IMR-90 (cell line): ENCODE measurements around the gene SINHCAF. TPM values are rescaled to one million over a fixed set of nuclear protein-coding genes. Genes with fewer than 3 reads are reported as not detected.

Experiments
- ATAC-seq: fragments of 200-7000 bp; cut with Tn5 transposase; 2 replicates; pipeline ENCODE4 v1.9.1; 2020; ENCODE audit warnings: low read depth, mild to moderate bottlenecking, moderate library complexity
- BruUV-seq: library from RNA; stranded (reverse); fragments of 400-500 nt; replicated peaks from 2 replicates; lab custom pipeline; 2021; lab: Mats Ljungman, UMichigan
- CTCF ChIA-PET: fragments of 300-600 bp; formaldehyde crosslinking; extraction: SDS; loops from one replicate; lab custom pipeline; 2021; ENCODE audit warnings: antibody characterized with exemption; lab: Yijun Ruan, JAX
- POLR2A ChIA-PET: fragments of 300-600 bp; sonication (Branson Sonifier 250); formaldehyde crosslinking; loops from one replicate; lab custom pipeline; 2022; ENCODE audit warnings: antibody characterized with exemption; ENCODE audit not compliant: unreplicated experiment; lab: Charles Lee
- DNase-seq: peaks from one replicate; pipeline ENCODE4 v3.0.0; 2013
- H2AFZ ChIP-seq: replicated peaks from 2 replicates; pipeline ENCODE3; 2013; ENCODE audit warnings: low read length, mild to moderate bottlenecking; ENCODE audit not compliant: poor library complexity
- H2AK5ac ChIP-seq: 2 replicates; pipeline ENCODE4 v1.6.1; 2013; ENCODE audit warnings: low read depth, low read length, inconsistent platforms
- H2AK9ac ChIP-seq: replicated peaks from 2 replicates; pipeline ENCODE3; 2013; ENCODE audit warnings: mild to moderate bottlenecking, low read depth, low read length, moderate library complexity; ENCODE audit not compliant: poor library complexity
- H2BK120ac ChIP-seq: 2 replicates; pipeline ENCODE4 v1.6.1; 2013; ENCODE audit warnings: low read depth, low read length, inconsistent platforms
- H2BK15ac ChIP-seq: 3 replicates; pipeline ENCODE4 v1.6.1; 2013; ENCODE audit warnings: low read depth, low read length, inconsistent platforms
- H2BK20ac ChIP-seq: 2 replicates; pipeline ENCODE4 v1.6.1; 2013; ENCODE audit warnings: low read depth, mild to moderate bottlenecking, inconsistent platforms, low read length, moderate library complexity
- H2BK5ac ChIP-seq: 2 replicates; pipeline ENCODE4 v1.6.1; 2013; ENCODE audit warnings: mild to moderate bottlenecking, low read depth, low read length, inconsistent platforms; ENCODE audit not compliant: poor library complexity, severe bottlenecking
- H3K14ac ChIP-seq: replicated peaks from 2 replicates; pipeline ENCODE4 v1.6.1; 2013; ENCODE audit warnings: low read depth, low read length, inconsistent platforms
- H3K18ac ChIP-seq: 2 replicates; pipeline ENCODE4 v1.6.1; 2013; ENCODE audit warnings: low read depth, low read length, control low read depth
- H3K23ac ChIP-seq: 2 replicates; pipeline ENCODE4 v1.6.1; 2013; ENCODE audit warnings: low read depth, low read length, inconsistent platforms
- H3K27ac ChIP-seq: 2 replicates; pipeline ENCODE4 v1.5.1; 2013; ENCODE audit warnings: mild to moderate bottlenecking, control low read depth, low read length; ENCODE audit not compliant: insufficient read depth
- H3K27me3 ChIP-seq: 2 replicates; pipeline ENCODE4 v1.6.1; 2013; ENCODE audit warnings: low read length; ENCODE audit not compliant: control insufficient read depth, insufficient read depth
- H3K36me3 ChIP-seq: 2 replicates; pipeline ENCODE4 v1.6.1; 2013; ENCODE audit warnings: low read length, mixed read lengths; ENCODE audit not compliant: control insufficient read depth, insufficient read depth
- H3K4ac ChIP-seq: 2 replicates; pipeline ENCODE4 v1.6.1; 2013; ENCODE audit warnings: low read depth, low read length, inconsistent platforms
- H3K4me1 ChIP-seq: 2 replicates; pipeline ENCODE4 v1.6.1; 2013; ENCODE audit warnings: low read length, mixed read lengths; ENCODE audit not compliant: control insufficient read depth, insufficient read depth
- H3K4me2 ChIP-seq: 2 replicates; pipeline ENCODE4 v1.6.1; 2013; ENCODE audit warnings: low read depth, mild to moderate bottlenecking, control low read depth, low read length, moderate library complexity
- H3K4me3 ChIP-seq: 2 replicates; pipeline ENCODE4 v1.5.1; 2013; ENCODE audit warnings: low read depth, mild to moderate bottlenecking, control low read depth, low read length, moderate library complexity; ENCODE audit not compliant: insufficient read depth
- H3K56ac ChIP-seq: 2 replicates; pipeline ENCODE4 v1.6.1; 2013; ENCODE audit warnings: low read length, inconsistent platforms; ENCODE audit not compliant: insufficient read depth; ENCODE audit errors: extremely low read depth
- H3K79me1 ChIP-seq, 2 experiments: 2 replicates each; pipeline ENCODE4 v1.6.1; 2013; ENCODE audit warnings: low read length in 2 of 2, inconsistent platforms in 1 of 2, low read depth in 1 of 2
- H3K9ac ChIP-seq: 2 replicates; pipeline ENCODE4 v1.6.1; 2013; ENCODE audit warnings: low read depth, low read length, control low read depth
- H3K9me1 ChIP-seq: 2 replicates; pipeline ENCODE4 v1.6.1; 2013; ENCODE audit warnings: low read length, inconsistent platforms; ENCODE audit not compliant: insufficient read depth
- H3K9me3 ChIP-seq: 2 replicates; pipeline ENCODE4 v1.6.1; 2013; ENCODE audit warnings: low read length; ENCODE audit not compliant: control insufficient read depth, insufficient read depth
- H4K20me1 ChIP-seq: 2 replicates; pipeline ENCODE4 v1.6.1; 2013; ENCODE audit warnings: low read length, inconsistent platforms; ENCODE audit not compliant: insufficient read depth
- H4K5ac ChIP-seq: 2 replicates; pipeline ENCODE4 v1.6.1; 2013; ENCODE audit warnings: mild to moderate bottlenecking, low read depth, low read length, control low read depth
- H4K8ac ChIP-seq, 2 experiments: 2 replicates each; pipeline ENCODE4 v1.6.1; 2013; ENCODE audit warnings: low read depth in 2 of 2, low read length in 2 of 2, control low read depth in 1 of 2, inconsistent platforms in 1 of 2
- H4K91ac ChIP-seq: 2 replicates; pipeline ENCODE4 v1.6.1; 2013; ENCODE audit warnings: low read depth, low read length, inconsistent platforms; ENCODE audit not compliant: insufficient read depth
- MAFK ChIP-seq: IDR thresholded peaks from 2 replicates; pipeline ENCODE4 v1.6.1; 2012; ENCODE audit warnings: low read depth, low read length, improper control_type of control experiment
- MAZ ChIP-seq: IDR thresholded peaks from 2 replicates; pipeline ENCODE4 v1.6.1; 2012; ENCODE audit warnings: low read depth, mild to moderate bottlenecking, low read length, improper control_type of control experiment, moderate library complexity, borderline replicate concordance
- MXI1 ChIP-seq: IDR thresholded peaks from 2 replicates; pipeline ENCODE4 v1.6.1; 2012; ENCODE audit warnings: low read depth, mild to moderate bottlenecking, low read length, moderate library complexity, borderline replicate concordance
- NFE2L2 ChIP-seq: fragments of 150-350 bp; IDR thresholded peaks from 2 replicates; pipeline ENCODE4 v1.6.1; 2016; ENCODE audit warnings: low read depth, mild to moderate bottlenecking, low read length
- RAD21 ChIP-seq: IDR thresholded peaks from 2 replicates; pipeline ENCODE4 v1.6.1; 2012; ENCODE audit warnings: low read length, improper control_type of control experiment
- RFX5 ChIP-seq: IDR thresholded peaks from 2 replicates; pipeline ENCODE4 v1.8.0; 2012; ENCODE audit warnings: low read depth, mild to moderate bottlenecking, low read length, moderate library complexity
- WGBS, 2 experiments: methylation state at CpG; one replicate each; pipeline versions ENCODE4 v1.1.5 to v1.1.7; 2013; ENCODE audit warnings: missing lambda C conversion rate in 2 of 2; ENCODE audit not compliant: insufficient read length in 1 of 2; ENCODE audit errors: extremely low coverage in 2 of 2; 5-methylcytosine and 5-hydroxymethylcytosine counted together
- dilution Hi-C: fragments of 300-500 bp; cut with HindIII; formaldehyde crosslinking; loops from one replicate; pipeline ENCODE4 v1.14.3; 2018; ENCODE audit warnings: low sequenced_read_pairs; ENCODE audit not compliant: unreplicated experiment
- in situ Hi-C: fragments of 300-500 bp; cut with MboI; formaldehyde crosslinking; loops from 3 replicates; pipeline ENCODE4 v1.14.3; 2019; ENCODE audit warnings: low sequenced_read_pairs, inconsistent platforms, mixed read lengths
- intact Hi-C: fragments of 100-400 bp; cut with micrococcal nuclease; formaldehyde crosslinking; loops from 2 replicates; pipeline ENCODE4 v1.10.0; 2022
- polyA plus RNA-seq, 3 experiments: library from polyadenylated mRNA; depleted of rRNA; stranded (reverse); fragments of >200 nt; gene quantifications; 2 replicates each; pipeline ENCODE4 v1.2.3, GENCODE V29; 2012; ENCODE audit warnings: low replicate concordance in 1 of 3
- total RNA-seq: library from RNA; depleted of rRNA; stranded (reverse); fragments of >200 nt; gene quantifications from 2 replicates; pipeline ENCODE4 v1.2.3, GENCODE V29; 2012
- TF ChIP-seq, protein P1 (sequence below): fragments of 150-350 bp; IDR thresholded peaks from 2 replicates; pipeline ENCODE4 v1.6.1; 2016; ENCODE audit warnings: low read depth, mild to moderate bottlenecking, low read length, moderate library complexity, borderline replicate concordance

SINHCAF gene
- total and polyA plus RNA-seq, 2 of the 4 experiments (the other 2 are of a cell fraction) = 21.6 to 30.8 TPM

DNA sequence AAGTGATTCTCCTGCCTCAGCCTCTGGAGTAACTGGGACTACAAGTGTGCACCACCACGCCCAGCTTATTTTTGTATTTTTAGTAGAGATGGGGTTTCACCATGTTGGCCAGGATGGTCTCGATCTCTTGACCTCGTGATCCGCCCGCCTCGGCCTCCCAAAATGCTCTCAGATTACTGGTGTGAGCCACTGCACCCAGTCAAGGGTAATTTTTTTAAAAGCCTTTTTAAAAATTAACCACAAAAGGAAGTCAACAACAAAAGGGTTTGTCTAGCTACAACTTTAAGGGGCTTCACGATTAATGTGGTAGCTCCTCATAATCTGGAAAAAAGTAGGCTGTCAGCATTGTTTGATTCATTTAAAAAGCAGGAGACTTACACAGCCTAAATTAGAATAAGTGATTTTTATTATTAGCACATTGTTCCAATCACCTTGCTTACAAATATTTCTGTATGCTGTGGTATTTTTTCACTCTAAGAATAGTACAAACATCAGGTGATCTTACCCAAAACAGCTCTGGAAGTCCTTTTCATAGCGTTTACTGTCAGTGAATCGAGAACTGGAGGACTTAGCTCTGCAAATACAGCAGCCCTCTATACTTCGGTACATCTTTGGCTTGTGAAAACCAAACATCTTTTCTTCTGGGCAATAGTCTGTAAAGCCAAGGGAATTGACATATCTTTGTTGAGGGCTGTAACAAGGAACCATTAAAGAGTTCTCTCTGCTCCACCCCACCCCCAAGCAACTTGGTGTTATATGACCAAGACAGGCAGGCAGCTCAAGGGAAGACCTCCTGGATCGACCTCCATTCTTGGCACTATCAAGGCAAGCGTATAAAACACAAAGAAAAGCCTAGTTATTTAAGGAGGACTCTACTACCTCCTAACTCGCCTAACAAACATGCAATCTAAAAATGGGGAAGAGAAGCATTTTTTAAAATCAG lies 28.1 kb downstream of the SINHCAF start:
- peaks cover 11% of the 10 kb centered on the region for H3K36me3 ChIP-seq
- WGBS, 2 experiments = no CpG with 5 or more reads among the region's 13 CpGs
- DNase-seq (no peak), ATAC-seq (no peak)
- H2BK120ac ChIP-seq = no peak overlapping the region
- no peak overlapping the region for H4K91ac ChIP-seq
- H2AFZ ChIP-seq = no peak overlapping the region
- in situ Hi-C loops (no loop called here), dilution Hi-C loops (no loop called here), intact Hi-C loops (no loop called here)
- CTCF ChIA-PET = interaction anchor here (0.6 to 1.7 kb wide), 2 partner anchors 26 to 726 kb away, joined by 3 to 10 read pairs; no protein-coding TSS in a partner anchor
- H2BK5ac ChIP-seq = no peak overlapping the region
- H3K4me3 ChIP-seq = no peak overlapping the region
- no peak overlapping the region for H2BK20ac ChIP-seq
- no peak overlapping the region for H3K56ac ChIP-seq
- H3K4ac ChIP-seq = no peak overlapping the region
- H3K14ac ChIP-seq = no peak overlapping the region
- no peak overlapping the region for H3K4me2 ChIP-seq
- no peaks in the 10 kb centered on the region for H3K9me3 ChIP-seq
- H3K9ac ChIP-seq = no peak overlapping the region
- BruUV-seq = no TSS peak
- no peak overlapping the region for H2AK9ac ChIP-seq
- peaks cover 3% of the 10 kb centered on the region; the same call in 1 of the 2 replicates for H4K20me1 ChIP-seq
- POLR2A ChIA-PET = no interaction called here
- H3K27me3 ChIP-seq = no peaks in the 10 kb centered on the region
- H3K4me1 ChIP-seq = peaks cover 6% of the 10 kb centered on the region
- no peak overlapping the region for H3K23ac ChIP-seq
- TF ChIP-seq MXI1 (no peak), RAD21 (no peak), MAFK (no peak), MAZ (no peak), RFX5 (no peak), NFE2L2 (no peak)
- TF ChIP-seq, protein P1, sequence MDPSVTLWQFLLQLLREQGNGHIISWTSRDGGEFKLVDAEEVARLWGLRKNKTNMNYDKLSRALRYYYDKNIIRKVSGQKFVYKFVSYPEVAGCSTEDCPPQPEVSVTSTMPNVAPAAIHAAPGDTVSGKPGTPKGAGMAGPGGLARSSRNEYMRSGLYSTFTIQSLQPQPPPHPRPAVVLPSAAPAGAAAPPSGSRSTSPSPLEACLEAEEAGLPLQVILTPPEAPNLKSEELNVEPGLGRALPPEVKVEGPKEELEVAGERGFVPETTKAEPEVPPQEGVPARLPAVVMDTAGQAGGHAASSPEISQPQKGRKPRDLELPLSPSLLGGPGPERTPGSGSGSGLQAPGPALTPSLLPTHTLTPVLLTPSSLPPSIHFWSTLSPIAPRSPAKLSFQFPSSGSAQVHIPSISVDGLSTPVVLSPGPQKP = no peak
- no peak overlapping the region for H2BK15ac ChIP-seq
- H4K8ac ChIP-seq = no peak overlapping the region
- peaks cover 29 to 46% of the 10 kb centered on the region in 2 experiments for H3K79me1 ChIP-seq
- H2AK5ac ChIP-seq = no peak overlapping the region
- no peak overlapping the region for H4K5ac ChIP-seq
- H3K27ac ChIP-seq = no peak overlapping the region
- H3K18ac ChIP-seq = no peak overlapping the region
- H3K9me1 ChIP-seq = peaks cover 3% of the 10 kb centered on the region; the same call in 1 of the 2 replicates
